IMR-90 (cell line): ENCODE data around the gene GABPB2. TPM values are rescaled to one million over a fixed set of nuclear protein-coding genes. Genes with fewer than 3 reads are reported as not detected.

Experiments used
- ATAC-seq: fragments of 200-7000 bp; cut with Tn5 transposase; 2 replicates; pipeline ENCODE4 v1.9.1; 2020; ENCODE audit warnings: low read depth, mild to moderate bottlenecking, moderate library complexity
- BruUV-seq: library from RNA; stranded (reverse); fragments of 400-500 nt; replicated peaks from 2 replicates; lab custom pipeline; 2021; lab: Mats Ljungman, UMichigan
- CTCF ChIA-PET: fragments of 300-600 bp; formaldehyde crosslinking; extraction: SDS; loops from one replicate; lab custom pipeline; 2021; ENCODE audit warnings: antibody characterized with exemption; lab: Yijun Ruan, JAX
- POLR2A ChIA-PET: fragments of 300-600 bp; sonication (Branson Sonifier 250); formaldehyde crosslinking; loops from one replicate; lab custom pipeline; 2022; ENCODE audit warnings: antibody characterized with exemption; ENCODE audit not compliant: unreplicated experiment; lab: Charles Lee
- DNase-seq: peaks from one replicate; pipeline ENCODE4 v3.0.0; 2013
- H2AFZ ChIP-seq: replicated peaks from 2 replicates; pipeline ENCODE3; 2013; ENCODE audit warnings: low read length, mild to moderate bottlenecking; ENCODE audit not compliant: poor library complexity
- H2AK5ac ChIP-seq: 2 replicates; pipeline ENCODE4 v1.6.1; 2013; ENCODE audit warnings: low read depth, low read length, inconsistent platforms
- H2AK9ac ChIP-seq: replicated peaks from 2 replicates; pipeline ENCODE3; 2013; ENCODE audit warnings: mild to moderate bottlenecking, low read depth, low read length, moderate library complexity; ENCODE audit not compliant: poor library complexity
- H2BK120ac ChIP-seq: 2 replicates; pipeline ENCODE4 v1.6.1; 2013; ENCODE audit warnings: low read depth, low read length, inconsistent platforms
- H2BK15ac ChIP-seq: 3 replicates; pipeline ENCODE4 v1.6.1; 2013; ENCODE audit warnings: low read depth, low read length, inconsistent platforms
- H2BK20ac ChIP-seq: 2 replicates; pipeline ENCODE4 v1.6.1; 2013; ENCODE audit warnings: low read depth, mild to moderate bottlenecking, inconsistent platforms, low read length, moderate library complexity
- H2BK5ac ChIP-seq: 2 replicates; pipeline ENCODE4 v1.6.1; 2013; ENCODE audit warnings: mild to moderate bottlenecking, low read depth, low read length, inconsistent platforms; ENCODE audit not compliant: poor library complexity, severe bottlenecking
- H3K14ac ChIP-seq: replicated peaks from 2 replicates; pipeline ENCODE4 v1.6.1; 2013; ENCODE audit warnings: low read depth, low read length, inconsistent platforms
- H3K18ac ChIP-seq: 2 replicates; pipeline ENCODE4 v1.6.1; 2013; ENCODE audit warnings: low read depth, low read length, control low read depth
- H3K23ac ChIP-seq: 2 replicates; pipeline ENCODE4 v1.6.1; 2013; ENCODE audit warnings: low read depth, low read length, inconsistent platforms
- H3K27ac ChIP-seq: 2 replicates; pipeline ENCODE4 v1.5.1; 2013; ENCODE audit warnings: mild to moderate bottlenecking, control low read depth, low read length; ENCODE audit not compliant: insufficient read depth
- H3K27me3 ChIP-seq: 2 replicates; pipeline ENCODE4 v1.6.1; 2013; ENCODE audit warnings: low read length; ENCODE audit not compliant: control insufficient read depth, insufficient read depth
- H3K36me3 ChIP-seq: 2 replicates; pipeline ENCODE4 v1.6.1; 2013; ENCODE audit warnings: low read length, mixed read lengths; ENCODE audit not compliant: control insufficient read depth, insufficient read depth
- H3K4ac ChIP-seq: 2 replicates; pipeline ENCODE4 v1.6.1; 2013; ENCODE audit warnings: low read depth, low read length, inconsistent platforms
- H3K4me1 ChIP-seq: 2 replicates; pipeline ENCODE4 v1.6.1; 2013; ENCODE audit warnings: low read length, mixed read lengths; ENCODE audit not compliant: control insufficient read depth, insufficient read depth
- H3K4me2 ChIP-seq: 2 replicates; pipeline ENCODE4 v1.6.1; 2013; ENCODE audit warnings: low read depth, mild to moderate bottlenecking, control low read depth, low read length, moderate library complexity
- H3K4me3 ChIP-seq: 2 replicates; pipeline ENCODE4 v1.5.1; 2013; ENCODE audit warnings: low read depth, mild to moderate bottlenecking, control low read depth, low read length, moderate library complexity; ENCODE audit not compliant: insufficient read depth
- H3K56ac ChIP-seq: 2 replicates; pipeline ENCODE4 v1.6.1; 2013; ENCODE audit warnings: low read length, inconsistent platforms; ENCODE audit not compliant: insufficient read depth; ENCODE audit errors: extremely low read depth
- H3K79me1 ChIP-seq, 2 experiments: 2 replicates each; pipeline ENCODE4 v1.6.1; 2013; ENCODE audit warnings: low read length in 2 of 2, inconsistent platforms in 1 of 2, low read depth in 1 of 2
- H3K9ac ChIP-seq: 2 replicates; pipeline ENCODE4 v1.6.1; 2013; ENCODE audit warnings: low read depth, low read length, control low read depth
- H3K9me1 ChIP-seq: 2 replicates; pipeline ENCODE4 v1.6.1; 2013; ENCODE audit warnings: low read length, inconsistent platforms; ENCODE audit not compliant: insufficient read depth
- H3K9me3 ChIP-seq: 2 replicates; pipeline ENCODE4 v1.6.1; 2013; ENCODE audit warnings: low read length; ENCODE audit not compliant: control insufficient read depth, insufficient read depth
- H4K20me1 ChIP-seq: 2 replicates; pipeline ENCODE4 v1.6.1; 2013; ENCODE audit warnings: low read length, inconsistent platforms; ENCODE audit not compliant: insufficient read depth
- H4K5ac ChIP-seq: 2 replicates; pipeline ENCODE4 v1.6.1; 2013; ENCODE audit warnings: mild to moderate bottlenecking, low read depth, low read length, control low read depth
- H4K8ac ChIP-seq, 2 experiments: 2 replicates each; pipeline ENCODE4 v1.6.1; 2013; ENCODE audit warnings: low read depth in 2 of 2, low read length in 2 of 2, control low read depth in 1 of 2, inconsistent platforms in 1 of 2
- H4K91ac ChIP-seq: 2 replicates; pipeline ENCODE4 v1.6.1; 2013; ENCODE audit warnings: low read depth, low read length, inconsistent platforms; ENCODE audit not compliant: insufficient read depth
- BHLHE40 ChIP-seq: fragments of 150-350 bp; IDR thresholded peaks from 2 replicates; pipeline ENCODE4 v1.6.1; 2016; ENCODE audit warnings: mild to moderate bottlenecking, low read depth, low read length
- ELK1 ChIP-seq: fragments of 150-350 bp; IDR thresholded peaks from 2 replicates; pipeline ENCODE4 v1.6.1; 2016; ENCODE audit warnings: low read depth, mild to moderate bottlenecking, low read length, moderate library complexity, borderline replicate concordance
- NFE2L2 ChIP-seq: fragments of 150-350 bp; IDR thresholded peaks from 2 replicates; pipeline ENCODE4 v1.6.1; 2016; ENCODE audit warnings: low read depth, mild to moderate bottlenecking, low read length
- WGBS, 2 experiments: methylation state at CpG; one replicate each; pipeline versions ENCODE4 v1.1.5 to v1.1.7; 2013; ENCODE audit warnings: missing lambda C conversion rate in 2 of 2; ENCODE audit not compliant: insufficient read length in 1 of 2; ENCODE audit errors: extremely low coverage in 2 of 2; 5-methylcytosine and 5-hydroxymethylcytosine counted together
- dilution Hi-C: fragments of 300-500 bp; cut with HindIII; formaldehyde crosslinking; loops from one replicate; pipeline ENCODE4 v1.14.3; 2018; ENCODE audit warnings: low sequenced_read_pairs; ENCODE audit not compliant: unreplicated experiment
- in situ Hi-C: fragments of 300-500 bp; cut with MboI; formaldehyde crosslinking; loops from 3 replicates; pipeline ENCODE4 v1.14.3; 2019; ENCODE audit warnings: low sequenced_read_pairs, inconsistent platforms, mixed read lengths
- intact Hi-C: fragments of 100-400 bp; cut with micrococcal nuclease; formaldehyde crosslinking; loops from 2 replicates; pipeline ENCODE4 v1.10.0; 2022
- polyA plus RNA-seq, 3 experiments: library from polyadenylated mRNA; depleted of rRNA; stranded (reverse); fragments of >200 nt; gene quantifications; 2 replicates each; pipeline ENCODE4 v1.2.3, GENCODE V29; 2012; ENCODE audit warnings: low replicate concordance in 1 of 3
- total RNA-seq: library from RNA; depleted of rRNA; stranded (reverse); fragments of >200 nt; gene quantifications from 2 replicates; pipeline ENCODE4 v1.2.3, GENCODE V29; 2012

GABPB2 gene
- total and polyA plus RNA-seq, 2 of the 4 experiments (the other 2 are of a cell fraction): 7.5 to 12.9 TPM

- no peak overlapping the region for H3K18ac ChIP-seq
- no peak overlapping the region for H3K56ac ChIP-seq
- H2AK9ac ChIP-seq: peak overlapping the region; percentile 19
- H3K9ac ChIP-seq: no peak overlapping the region
- TF ChIP-seq NFE2L2: no peak
- no peak for TF ChIP-seq ELK1
- no peak for TF ChIP-seq BHLHE40
- WGBS, 2 experiments: 100% methylated on average over 4 of the region's 7 CpGs; no CpG with 5 or more reads in 1 of the 2 experiments
- dilution Hi-C loops: no loop called here
- peaks cover 11% of the 10 kb centered on the region; the same call in 1 of the 2 replicates for H3K36me3 ChIP-seq
- H2BK5ac ChIP-seq: no peak overlapping the region
- H3K27ac ChIP-seq: no peak overlapping the region
- H3K27me3 ChIP-seq: peaks cover 9% of the 10 kb centered on the region
- H3K4me1 ChIP-seq: no peaks in the 10 kb centered on the region
- ATAC-seq (no peak), DNase-seq (no peak)
- H3K4ac ChIP-seq: no peak overlapping the region
- H4K5ac ChIP-seq: no peak overlapping the region
- no peaks in the 10 kb centered on the region for H3K79me1 ChIP-seq
- H2AFZ ChIP-seq: no peak overlapping the region
- H4K20me1 ChIP-seq: no peaks in the 10 kb centered on the region
- no peaks in the 10 kb centered on the region for H3K9me3 ChIP-seq
- no peak overlapping the region for H3K14ac ChIP-seq
- H4K8ac ChIP-seq: no peak overlapping the region
- no peak overlapping the region for H2BK15ac ChIP-seq
- no peak overlapping the region for H4K91ac ChIP-seq
- H2AK5ac ChIP-seq: no peak overlapping the region
- no peak overlapping the region for H3K23ac ChIP-seq
- no peak overlapping the region for H3K4me2 ChIP-seq
- no peak overlapping the region for H2BK20ac ChIP-seq
- H3K9me1 ChIP-seq: no peaks in the 10 kb centered on the region; the same call in 1 of the 2 replicates
- ChIA-PET CTCF (interaction anchor here (0.8 kb wide), 1 partner anchor 13 kb away, joined by 3 read pairs; no protein-coding TSS in a partner anchor), POLR2A (no interaction called here)
- no peak overlapping the region for H2BK120ac ChIP-seq
- in situ Hi-C loops: no loop called here
- H3K4me3 ChIP-seq: no peak overlapping the region
- BruUV-seq: no TSS peak
- intact Hi-C loops: no loop called here
Observed at GRCh38 chr1:151134991-151135390, 64.4 kb downstream of the GABPB2 start.
